Measurements from ENCODE around the gene SRSF2.

GRCh38 chr17:76691379-76692191 lies 45.5 kb downstream of the SRSF2 start:
- TF ChIP-seq CTCF (IDR thresholded peaks at IDR 0.05; ENCODE audit: insufficient read depth, low read length, poor library complexity, severe bottlenecking) (no peak), EZH2phosphoT487 (conservative IDR thresholded peaks at IDR 0.05; ENCODE audit: low read length) (no peak)
